Lung (tissue), 12 donors: ENCODE data around the gene KCNG4. TPM values are rescaled to one million over a fixed set of nuclear protein-coding genes. Genes with fewer than 3 reads are reported as not detected.
A peak's percentile ranks its signal among the peaks of the same experiment; 100 is the strongest.

Source experiments
- ATAC-seq: fragments of 200-7000 bp; cut with Tn5 transposase; one replicate; pipeline ENCODE4 v1.9.1; 2020; ENCODE audit warnings: moderate number of reproducible peaks; ENCODE audit not compliant: insufficient read depth, low FRiP score
- DNase-seq, 3 donors: peaks; one replicate each; pipeline ENCODE4 v3.0.0-alpha.2; 2013 to 2017
- H3K27ac ChIP-seq, 2 donors: one replicate each; pipeline ENCODE4 v1.5.1; 2013; ENCODE audit warnings: mild to moderate bottlenecking in 2 of 2, moderate library complexity in 2 of 2, control low read depth in 1 of 2, inconsistent platforms in 1 of 2, low read depth in 1 of 2, low read length in 1 of 2
- H3K27me3 ChIP-seq, 3 donors: one replicate each; pipeline ENCODE4 v1.5.1; 2013; ENCODE audit warnings: low read length in 2 of 3; ENCODE audit not compliant: control insufficient read depth in 3 of 3, insufficient read depth in 3 of 3
- H3K36me3 ChIP-seq, 4 donors: one replicate each; pipeline ENCODE4 v1.5.1; 2013; ENCODE audit warnings: low read length in 4 of 4, mild to moderate bottlenecking in 1 of 4, moderate library complexity in 1 of 4; ENCODE audit not compliant: control insufficient read depth in 4 of 4, insufficient read depth in 4 of 4
- H3K4me1 ChIP-seq, 5 donors: one replicate each; pipeline ENCODE4 v1.5.1; 2013; ENCODE audit warnings: low read length in 5 of 5, mild to moderate bottlenecking in 2 of 5, moderate library complexity in 1 of 5; ENCODE audit not compliant: control insufficient read depth in 5 of 5, insufficient read depth in 5 of 5
- H3K4me3 ChIP-seq: one replicate; pipeline ENCODE4 v1.5.1; 2013; ENCODE audit warnings: mild to moderate bottlenecking, control low read depth, moderate library complexity
- H3K9ac ChIP-seq, 2 donors: one replicate each; pipeline ENCODE4 v1.5.1; 2013; ENCODE audit warnings: low read length in 2 of 2, control low read depth in 1 of 2; ENCODE audit not compliant: insufficient read depth in 1 of 2
- H3K9me3 ChIP-seq, 4 donors: one replicate each; pipeline ENCODE4 v1.5.1; 2013; ENCODE audit warnings: low read length in 3 of 4, mild to moderate bottlenecking in 1 of 4, moderate library complexity in 1 of 4; ENCODE audit not compliant: control insufficient read depth in 4 of 4, insufficient read depth in 3 of 4
- CTCF ChIP-seq: IDR thresholded peaks from 2 replicates; pipeline ENCODE4 v1.5.1; 2012; ENCODE audit warnings: mild to moderate bottlenecking; ENCODE audit errors: control extremely low read depth, extremely low read depth
- WGBS, 2 donors: extraction: QIAGEN DNeasy Blood & Tissue Kit; methylation state at CpG; one replicate each; pipeline ENCODE4 v1.1.7; 2013; 5-methylcytosine and 5-hydroxymethylcytosine counted together
- polyA plus RNA-seq, 2 donors: library from polyadenylated mRNA; stranded (reverse); fragments of 200-250 nt; gene quantifications; one replicate each; pipeline ENCODE4 v1.2.1, GENCODE V29; 2013
- total RNA-seq, 2 donors: library from RNA; depleted of rRNA in 1 of 2; stranded (reverse); fragments of >200 nt in 1 of 2; gene quantifications; one replicate each; pipeline ENCODE4 v1.2.1, GENCODE V29; 2014 to 2021
- donor health status: control.
- donor health status: control.
- donor health status: Bipolar disorder and iron deficiency.
- donor health status: healthy.
- donor health status: DM: yes; HTN: yes; CAD: no.

The KCNG4 gene
- total and polyA plus RNA-seq, 4 donors, result not detected

GRCh38 chr16:84196727-84197394 is 43.0 kb downstream of the KCNG4 start:
- DNase-seq, result peak; percentile 8 to 47 (median 31)
- H3K36me3 ChIP-seq, result no peaks in the 10 kb centered on the region
- no peaks in the 10 kb centered on the region for H3K9me3 ChIP-seq
- H3K9ac ChIP-seq, result no peak overlapping the region
- no peak overlapping the region for H3K27ac ChIP-seq
- 74 to 83% methylated on average over 16 of the region's 16 CpGs for WGBS, 2 donors
- no peak overlapping the region for H3K4me3 ChIP-seq
- peaks cover 0 to 3% (median 0%) of the 10 kb centered on the region in 5 donors for H3K4me1 ChIP-seq
- no peak for TF ChIP-seq CTCF
- no peak for ATAC-seq
- no peaks in the 10 kb centered on the region for H3K27me3 ChIP-seq

GRCh38 chr16:84196101-84196500 is 43.7 kb downstream of the KCNG4 start:
- TF ChIP-seq CTCF, result no peak
- Histone ChIP-seq H3K9ac (no peak overlapping the region), H3K4me3 (no peak overlapping the region), H3K4me1 (peaks cover 0 to 3% (median 0%) of the 10 kb centered on the region in 5 donors), H3K27ac (no peak overlapping the region), H3K27me3 (no peaks in the 10 kb centered on the region), H3K36me3 (no peaks in the 10 kb centered on the region), H3K9me3 (no peaks in the 10 kb centered on the region)
- ATAC-seq (no peak), DNase-seq (no peak)
- 92 to 94% methylated on average over 16 of the region's 16 CpGs for WGBS, 2 donors

GRCh38 chr16:84195201-84196093 is 44.4 kb downstream of the KCNG4 start:
- DNase-seq (no peak), ATAC-seq (no peak)
- WGBS, 2 donors, result 81 to 87% methylated on average over 34 to 38 of the region's 38 CpGs
- H3K27me3 ChIP-seq, result no peaks in the 10 kb centered on the region
- H3K4me1 ChIP-seq, result peaks cover 0 to 3% (median 0%) of the 10 kb centered on the region in 5 donors
- no peaks in the 10 kb centered on the region for H3K36me3 ChIP-seq
- no peak for TF ChIP-seq CTCF
- H3K27ac ChIP-seq, result no peak overlapping the region
- H3K9me3 ChIP-seq, result no peaks in the 10 kb centered on the region
- H3K9ac ChIP-seq, result no peak overlapping the region
- no peak overlapping the region for H3K4me3 ChIP-seq
